Stimulated activated CD4-positive, alpha-beta T cell treated with anti-CD3 and anti-CD28 coated beads, Interleukin-15, amount 100 ng/mL, for 48 hours (primary cell): ENCODE results near the gene SYT17.
A peak's percentile ranks its signal among the peaks of the same experiment; 100 is the strongest.

ENCODE experiments used
- DNase-seq, 2 donors: peaks; one replicate each; pipeline ENCODE4 v3.0.0-alpha.2; 2020; ENCODE audit warnings: low read depth in 2 of 2

The SYT17 gene, protein sequence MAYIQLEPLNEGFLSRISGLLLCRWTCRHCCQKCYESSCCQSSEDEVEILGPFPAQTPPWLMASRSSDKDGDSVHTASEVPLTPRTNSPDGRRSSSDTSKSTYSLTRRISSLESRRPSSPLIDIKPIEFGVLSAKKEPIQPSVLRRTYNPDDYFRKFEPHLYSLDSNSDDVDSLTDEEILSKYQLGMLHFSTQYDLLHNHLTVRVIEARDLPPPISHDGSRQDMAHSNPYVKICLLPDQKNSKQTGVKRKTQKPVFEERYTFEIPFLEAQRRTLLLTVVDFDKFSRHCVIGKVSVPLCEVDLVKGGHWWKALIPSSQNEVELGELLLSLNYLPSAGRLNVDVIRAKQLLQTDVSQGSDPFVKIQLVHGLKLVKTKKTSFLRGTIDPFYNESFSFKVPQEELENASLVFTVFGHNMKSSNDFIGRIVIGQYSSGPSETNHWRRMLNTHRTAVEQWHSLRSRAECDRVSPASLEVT

DNA sequence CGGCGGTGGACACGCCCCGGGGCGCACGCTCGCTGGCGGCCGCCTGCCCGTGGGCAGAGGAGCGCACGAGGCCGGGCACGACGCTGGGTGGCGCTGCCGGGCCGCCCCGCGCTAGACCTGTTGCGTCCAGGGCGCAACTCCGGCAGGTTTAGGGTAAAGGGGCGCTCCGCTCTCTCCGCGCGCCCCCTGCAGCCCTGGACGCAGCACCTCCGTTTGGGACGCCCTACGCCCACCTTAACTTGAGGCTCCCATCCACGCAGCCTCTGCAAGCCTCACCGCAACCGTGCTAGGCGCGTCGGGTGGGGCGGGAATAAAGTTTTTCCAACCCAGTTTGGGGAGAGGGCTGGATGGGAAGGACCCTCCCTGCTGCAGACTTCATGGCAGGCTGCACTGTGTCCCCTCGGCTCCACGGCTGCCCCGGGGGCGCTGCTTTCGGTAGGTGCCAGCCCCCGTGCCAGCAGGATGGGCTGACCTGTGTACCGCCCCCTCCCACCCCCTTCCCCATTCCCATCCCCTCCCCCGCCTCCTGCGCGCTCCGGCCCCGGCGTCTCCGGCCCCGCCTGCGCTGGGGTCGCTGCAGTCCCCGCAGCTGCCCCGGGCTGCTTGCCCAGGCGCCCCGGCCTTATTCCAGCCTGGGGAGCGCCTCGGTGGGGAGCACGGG is at the start of gene SYT17:
Gene SYT17, plus strand, starts transcription at position 531 of the 661 bp plus-strand sequence. CDS start 407 bp downstream, outside the sequence.
- peak; percentile 15 to 43 for DNase-seq

DNA sequence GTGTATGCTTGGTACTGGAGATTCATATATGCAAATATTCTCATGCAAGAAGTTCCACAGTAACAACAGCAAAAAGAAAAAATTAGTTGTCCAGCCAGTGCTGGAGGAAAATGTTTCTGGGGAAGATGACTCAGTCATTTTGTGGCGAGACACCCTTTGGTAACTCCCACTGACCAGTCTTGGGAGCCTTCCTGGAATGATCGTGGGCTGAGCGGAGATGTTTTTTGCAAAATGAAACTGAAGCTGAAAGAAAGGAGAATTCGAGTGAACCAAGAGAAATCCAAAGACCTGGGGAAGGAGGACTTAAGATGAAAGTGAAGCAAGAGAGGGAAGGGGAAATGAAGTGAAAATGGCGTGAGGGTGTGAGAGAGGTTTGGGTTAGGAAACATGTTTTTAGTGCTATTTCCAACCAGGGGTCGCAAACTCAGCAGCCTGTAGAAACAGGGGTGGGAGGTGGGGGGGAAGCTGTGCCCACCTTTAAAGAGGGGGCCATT is 49.1 kb upstream of the SYT17 start:
- DNase-seq, result peak; percentile 34 to 36

DNA sequence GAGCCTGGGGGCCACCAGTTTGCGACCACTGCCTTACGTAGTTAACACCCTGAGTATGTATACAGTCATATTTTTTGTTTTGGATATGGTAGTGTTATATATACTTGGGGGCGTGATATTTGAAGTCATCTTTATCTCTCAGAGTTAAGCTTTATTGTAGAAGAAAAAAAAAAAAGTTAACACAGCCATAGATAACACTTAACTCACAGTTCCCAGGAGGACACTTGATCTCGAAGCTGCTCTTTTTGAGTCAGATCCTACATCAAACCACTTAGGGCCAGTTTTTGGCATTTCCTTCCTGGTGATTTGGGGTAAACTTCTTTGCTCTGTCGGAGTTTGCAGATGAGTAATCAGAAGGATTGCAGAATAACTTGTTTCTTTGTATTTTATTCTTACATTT is 48.5 kb upstream of the SYT17 start:
- DNase-seq, result no peak

DNA sequence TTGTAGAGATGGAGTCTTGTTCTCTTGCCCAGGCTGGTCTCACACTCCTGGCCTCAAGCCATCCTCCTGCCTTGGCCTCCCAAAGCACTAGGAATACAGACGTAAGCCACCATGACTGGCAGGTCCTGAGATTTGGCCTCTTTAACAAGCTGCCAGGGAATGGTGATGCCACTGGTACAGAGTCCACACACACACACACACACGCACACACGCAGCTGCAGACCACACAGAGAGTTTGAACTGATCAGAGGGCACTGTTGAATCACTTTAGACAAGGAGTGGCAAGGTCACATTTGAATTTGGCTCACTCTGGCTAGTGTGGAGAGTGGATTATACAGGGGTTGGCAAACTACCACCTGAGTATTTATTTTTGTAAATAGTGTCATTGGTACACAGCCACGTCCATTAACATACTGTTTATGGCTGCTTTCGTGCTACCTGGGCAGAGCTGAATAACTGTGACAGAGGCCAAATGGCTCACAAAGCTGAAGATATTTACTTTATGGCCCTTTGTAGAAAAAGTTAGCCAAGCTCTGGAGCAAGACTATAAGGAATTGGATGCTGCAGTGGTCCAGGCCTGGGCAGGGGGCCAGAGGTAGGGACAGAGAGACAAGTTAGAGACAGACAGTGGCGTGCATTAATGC is 44.4 kb upstream of the SYT17 start:
- DNase-seq, result no peak

DNA sequence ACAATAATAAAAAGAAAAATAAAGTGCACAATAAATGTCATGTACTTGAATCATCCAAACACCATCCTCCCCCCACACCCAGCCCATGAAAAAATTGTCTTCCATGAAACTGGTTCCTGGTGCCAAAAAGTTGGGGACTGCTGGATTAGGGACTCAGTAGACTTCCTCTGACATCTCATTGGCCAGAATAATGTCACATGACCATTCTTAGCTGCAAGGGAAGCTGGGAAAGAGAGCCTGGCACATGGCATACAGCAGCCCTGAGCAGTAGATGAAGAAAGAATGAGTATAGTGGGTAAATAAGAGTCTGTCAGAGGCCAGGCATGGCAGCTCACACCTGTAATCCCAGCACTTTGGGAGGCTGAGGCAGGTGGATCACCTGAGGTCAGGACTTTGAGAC is 41.7 kb upstream of the SYT17 start:
- no peak for DNase-seq

DNA sequence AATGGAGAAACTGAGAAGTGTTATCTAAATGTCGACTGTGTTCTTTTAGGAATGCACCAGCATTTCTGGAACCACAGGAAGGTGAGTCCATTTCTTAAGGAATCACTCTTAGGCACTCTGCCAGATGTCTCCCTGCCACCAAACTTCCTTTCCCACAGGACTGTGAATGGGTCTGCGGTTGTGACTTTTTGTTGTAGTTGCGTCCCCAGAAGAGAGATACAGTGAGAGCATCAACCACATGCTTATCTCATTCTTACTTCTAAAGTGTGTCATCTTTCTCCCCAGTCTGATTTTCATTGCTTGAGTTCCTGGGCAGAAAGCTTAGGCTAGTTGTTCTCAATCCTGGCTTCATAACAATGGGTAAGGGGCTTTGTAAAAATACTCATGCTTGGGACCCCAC is 40.8 kb upstream of the SYT17 start:
- no peak for DNase-seq

DNA sequence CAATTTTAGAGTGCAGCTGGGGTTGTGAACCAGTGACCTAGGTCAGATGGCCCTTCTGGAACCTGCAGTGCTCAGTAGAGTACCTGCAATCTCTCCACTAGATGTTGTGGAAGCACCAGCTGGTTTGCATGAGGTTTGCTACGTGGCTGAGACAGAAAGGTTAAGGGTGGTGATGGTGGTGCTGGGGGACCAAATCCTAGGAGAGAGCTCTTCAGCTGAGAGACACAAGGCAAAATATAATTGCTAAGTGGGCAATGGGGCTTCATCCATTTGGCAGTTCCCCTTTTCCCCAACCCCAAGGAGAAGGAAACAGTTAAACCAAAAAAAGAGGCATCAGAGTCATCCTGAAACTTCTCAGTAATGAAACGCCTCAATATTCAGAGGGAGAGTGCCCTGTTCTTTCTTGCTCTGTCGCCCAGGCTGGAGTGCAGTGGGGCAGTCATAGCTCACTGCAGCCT is 40.3 kb upstream of the SYT17 start:
- DNase-seq, result no peak

DNA sequence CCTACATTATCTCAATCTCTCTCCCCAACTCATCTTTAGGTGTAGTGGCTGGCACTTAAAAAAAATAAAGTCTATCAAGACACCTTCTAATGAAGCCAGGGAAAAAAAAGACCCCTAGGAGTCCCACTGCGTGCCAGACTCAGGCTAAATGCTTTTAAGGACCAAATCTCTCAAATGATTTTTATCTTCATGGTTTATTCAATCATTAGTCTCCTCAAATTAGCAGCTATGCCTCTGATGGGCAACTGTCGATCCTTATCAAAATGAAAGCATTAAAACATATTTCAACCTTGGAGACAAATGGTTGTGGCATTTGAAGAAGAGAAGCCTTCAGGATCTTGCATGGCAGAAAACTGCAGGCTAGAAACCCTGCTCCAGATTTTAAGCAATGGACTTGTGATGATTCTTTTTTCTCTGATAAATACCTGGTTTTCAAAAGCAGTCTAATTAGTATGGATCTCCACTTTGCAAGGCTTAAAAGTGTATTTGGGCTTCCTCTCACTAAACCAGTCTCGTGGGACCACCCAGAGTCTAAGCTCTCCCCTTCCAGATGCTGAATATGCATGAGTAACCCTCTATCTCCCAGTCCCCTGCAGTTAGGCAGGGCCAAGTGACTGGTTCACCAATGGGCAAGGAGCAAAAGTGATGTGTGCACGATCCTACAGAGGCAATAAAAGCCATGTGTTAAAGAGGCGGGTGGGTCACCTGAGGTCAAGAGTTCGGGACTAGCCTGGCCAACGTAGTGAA is 39.4 kb upstream of the SYT17 start:
- DNase-seq, result no peak

DNA sequence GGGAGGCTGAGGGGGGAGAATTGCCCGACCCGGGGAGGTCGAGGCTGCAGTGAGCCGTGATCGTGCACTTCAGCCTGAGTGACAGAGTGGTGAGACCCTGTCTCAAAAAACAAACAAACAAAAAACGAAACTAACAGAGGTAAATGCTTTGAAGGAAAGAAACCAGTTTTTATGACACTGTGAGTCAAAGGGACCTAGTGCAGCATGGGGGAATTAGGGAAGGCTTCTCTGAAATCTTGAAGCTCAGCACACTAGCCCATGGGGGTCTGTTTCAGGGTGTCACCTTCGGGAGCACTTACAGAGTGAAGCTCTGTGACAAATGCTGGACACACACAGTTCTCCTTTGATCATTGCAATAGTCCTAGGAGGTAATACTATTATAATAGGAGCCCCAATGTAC is 37.7 kb upstream of the SYT17 start:
- no peak for DNase-seq

DNA sequence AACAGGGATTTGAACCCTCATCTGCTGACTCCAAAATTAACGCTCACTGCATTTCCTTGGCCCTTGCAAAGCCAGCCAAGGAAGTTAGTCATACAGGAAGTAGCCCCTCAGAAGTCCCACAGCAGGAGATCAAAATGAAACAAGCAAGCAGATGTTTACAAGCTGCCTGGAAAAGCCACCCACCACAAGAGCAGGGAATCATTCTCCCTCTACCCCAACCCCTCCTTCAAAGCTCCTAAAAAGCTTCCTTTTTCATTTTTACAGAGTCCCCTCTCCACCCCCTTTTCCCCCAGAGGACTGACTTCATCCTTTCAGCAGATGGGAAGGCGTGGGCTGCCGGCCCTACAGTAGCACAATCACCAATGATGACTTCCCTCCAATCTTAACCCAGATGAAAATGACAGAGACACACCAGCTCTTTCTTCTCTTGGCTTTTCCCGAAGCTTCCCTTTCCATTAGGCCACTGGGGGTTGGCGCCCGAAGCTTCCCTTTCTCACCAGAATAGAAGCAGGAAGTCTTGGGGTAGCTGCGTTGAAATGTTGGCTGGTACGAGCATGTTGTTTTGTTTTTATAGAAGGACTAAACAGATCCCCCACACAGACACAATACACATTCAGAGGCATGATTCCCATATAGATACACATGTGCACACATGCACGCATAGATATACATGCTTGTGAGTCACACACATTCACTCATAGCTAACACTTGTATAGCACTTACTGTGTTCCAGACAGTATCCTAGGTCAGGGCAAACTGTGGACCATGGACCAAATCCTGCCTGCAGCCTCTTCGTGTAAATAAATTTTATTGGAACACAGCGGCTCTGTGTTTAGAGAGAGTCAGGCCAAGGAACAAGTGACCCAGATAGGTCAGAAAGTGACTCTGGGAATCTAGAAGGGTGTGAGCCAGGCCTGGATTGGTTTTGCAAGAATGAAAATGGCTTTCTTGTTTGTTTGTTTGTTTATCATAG is 36.9 kb upstream of the SYT17 start:
- no peak for DNase-seq

DNA sequence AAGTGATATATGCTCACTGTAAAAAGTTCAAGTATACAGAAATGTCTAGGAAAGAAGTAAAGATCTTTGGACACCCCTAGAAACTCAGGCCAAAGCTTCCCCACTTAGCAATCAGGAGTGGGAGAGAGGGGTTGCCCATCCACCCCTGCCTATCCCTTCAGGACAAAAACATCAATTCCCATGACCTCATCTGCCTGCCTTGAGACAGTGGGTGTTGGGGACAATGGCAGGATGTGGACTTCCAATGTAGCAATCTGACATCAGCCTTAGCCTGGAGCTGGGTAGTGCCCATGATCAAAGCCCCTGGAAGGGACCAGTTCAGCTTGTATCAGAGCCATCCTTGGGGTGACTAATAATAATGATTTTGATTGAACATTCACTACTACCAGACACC is 36.2 kb upstream of the SYT17 start:
- no peak for DNase-seq

DNA sequence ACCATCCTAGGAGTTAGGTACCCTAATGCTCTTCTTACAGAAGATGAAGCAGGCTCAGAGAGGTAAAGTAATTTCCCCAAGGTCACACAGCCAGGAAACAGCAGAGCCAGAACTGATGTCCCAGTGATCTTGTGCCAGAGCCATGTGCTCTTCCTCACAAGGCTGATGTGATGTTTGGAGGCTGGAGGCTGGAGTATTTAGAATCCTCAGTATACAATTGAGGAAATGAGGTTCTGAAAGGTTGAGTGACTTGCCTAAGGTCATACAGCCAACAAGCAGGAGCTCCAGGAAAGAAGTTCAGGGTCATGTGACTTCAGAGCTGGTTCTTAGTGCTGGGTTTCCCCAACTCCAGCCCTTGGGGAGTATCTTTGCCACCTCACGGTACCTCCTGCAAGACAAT is 35.8 kb upstream of the SYT17 start:
- DNase-seq, result no peak

DNA sequence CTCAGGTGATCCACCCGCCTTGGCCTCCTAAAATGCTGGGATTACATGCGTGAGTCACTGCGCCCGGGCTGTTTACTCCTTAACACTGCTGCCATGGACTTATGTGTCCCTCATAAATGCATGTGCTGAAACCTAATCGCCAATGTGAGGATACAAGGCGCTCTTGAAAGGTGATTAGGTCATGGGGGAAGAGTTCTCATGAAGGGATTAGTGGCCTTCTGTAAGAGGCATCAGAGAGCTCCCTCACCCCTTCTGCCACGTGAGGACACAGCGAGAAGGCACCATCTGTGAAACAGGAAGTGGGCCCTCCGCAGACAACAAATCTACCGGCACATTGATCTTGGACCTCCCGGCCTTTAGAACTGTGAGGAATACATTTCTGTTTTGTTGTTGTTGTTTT is 35.1 kb upstream of the SYT17 start:
- no peak for DNase-seq

DNA sequence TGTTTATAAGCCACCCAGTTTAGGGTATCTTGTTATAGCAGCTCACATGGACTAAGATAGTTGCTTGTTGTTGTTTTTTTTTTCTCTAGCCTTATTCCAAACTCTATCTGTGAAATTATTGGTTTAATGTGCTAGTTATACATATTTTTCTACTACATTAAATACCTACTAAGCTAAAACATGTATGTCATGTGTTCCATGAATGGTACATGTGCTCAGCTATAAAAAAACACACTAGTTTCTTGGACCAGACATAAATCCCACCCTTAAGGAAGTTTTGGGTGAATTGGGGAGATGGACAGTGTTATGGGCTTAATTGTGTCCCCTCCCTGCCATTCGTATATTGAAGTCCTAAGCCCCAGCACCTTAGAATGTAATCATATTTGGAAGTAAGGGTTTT is 34.4 kb upstream of the SYT17 start:
- no peak for DNase-seq

DNA sequence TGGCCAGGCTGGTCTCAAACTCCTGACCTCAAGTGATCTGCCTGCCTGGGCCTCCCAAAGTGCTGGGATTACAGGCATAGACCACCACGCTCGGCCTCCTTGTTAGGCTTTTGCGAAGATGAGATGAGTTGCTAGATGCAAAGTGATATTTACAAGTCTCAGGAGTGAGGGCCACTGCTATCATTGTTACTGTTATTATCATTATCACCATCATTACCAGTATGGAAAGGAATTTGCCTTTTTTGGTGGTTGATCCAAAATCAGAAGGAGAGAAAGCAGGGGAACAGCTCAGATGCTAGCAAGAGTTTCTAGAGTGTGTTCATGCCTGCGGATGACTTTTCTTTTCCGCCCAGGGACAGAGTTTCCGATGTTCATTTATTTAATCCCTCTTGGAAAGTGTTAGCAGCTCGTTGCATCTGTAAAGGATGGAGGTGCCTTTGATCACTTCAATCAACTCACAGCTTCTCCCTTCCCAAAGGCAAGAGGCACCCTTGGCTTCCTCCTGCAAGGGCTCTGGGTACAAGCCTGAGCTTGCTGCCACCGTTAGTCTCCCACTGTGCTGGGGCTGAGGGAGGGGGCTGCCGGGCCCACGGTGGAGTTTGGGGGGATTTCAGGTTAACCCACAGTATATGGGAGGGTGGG is 32.7 kb upstream of the SYT17 start:
- no peak for DNase-seq

DNA sequence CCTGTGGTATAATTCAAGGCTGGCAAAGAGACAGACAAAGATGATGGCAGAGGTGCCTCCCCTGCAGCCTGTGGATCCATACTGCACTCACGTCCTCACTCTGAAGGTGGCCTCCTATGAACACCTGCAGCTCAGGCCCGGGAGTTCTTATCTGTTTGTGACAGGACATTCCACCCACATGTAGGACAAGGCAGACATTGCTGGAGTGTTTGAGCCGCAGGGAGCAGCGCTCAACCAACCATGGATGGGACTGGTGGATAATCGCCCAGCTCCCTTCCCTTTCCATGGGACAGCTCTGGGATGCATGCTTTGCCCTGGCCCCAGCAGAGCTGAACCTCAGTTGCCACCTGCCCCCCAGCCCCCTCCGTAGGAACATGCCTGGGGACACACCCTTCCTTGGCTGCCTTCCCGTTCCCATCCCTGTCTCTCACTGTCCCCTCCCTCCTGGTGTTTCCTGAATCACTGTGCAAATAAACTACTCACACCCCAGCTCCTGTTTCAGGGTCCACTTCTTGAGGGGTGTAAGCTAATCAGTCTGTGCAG is 32.1 kb upstream of the SYT17 start:
- no peak for DNase-seq

DNA sequence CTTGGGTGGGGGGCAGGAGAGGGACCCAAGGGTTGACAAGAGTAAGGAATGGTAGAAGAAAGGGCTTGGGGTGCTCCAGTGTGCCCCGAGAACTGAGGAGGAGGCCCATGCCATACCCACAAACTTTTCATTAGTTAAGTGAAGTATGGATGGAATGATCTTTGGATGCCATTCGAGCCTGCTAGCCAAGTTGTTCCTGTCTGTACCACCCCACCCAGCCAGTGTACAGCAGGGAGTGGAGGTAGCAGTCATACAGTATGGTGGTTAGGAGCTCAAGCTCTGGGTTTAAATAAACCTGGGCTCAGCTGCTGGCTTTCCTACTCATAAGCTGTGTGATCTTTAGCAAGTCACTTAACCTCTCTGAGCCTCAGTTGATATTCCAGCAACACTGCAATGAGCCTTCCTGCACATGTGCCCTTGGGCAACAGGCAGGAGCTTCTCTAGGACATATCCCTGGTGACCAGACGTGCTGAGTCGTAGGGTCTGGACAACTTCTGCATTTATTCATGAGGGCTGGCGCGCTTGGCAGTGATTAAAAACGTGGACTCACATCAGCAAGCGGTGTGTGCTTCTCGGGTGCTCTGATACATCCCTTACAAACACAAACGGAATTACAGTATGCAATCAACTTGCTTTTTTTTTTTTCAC is 31.4 kb upstream of the SYT17 start:
- no peak for DNase-seq

DNA sequence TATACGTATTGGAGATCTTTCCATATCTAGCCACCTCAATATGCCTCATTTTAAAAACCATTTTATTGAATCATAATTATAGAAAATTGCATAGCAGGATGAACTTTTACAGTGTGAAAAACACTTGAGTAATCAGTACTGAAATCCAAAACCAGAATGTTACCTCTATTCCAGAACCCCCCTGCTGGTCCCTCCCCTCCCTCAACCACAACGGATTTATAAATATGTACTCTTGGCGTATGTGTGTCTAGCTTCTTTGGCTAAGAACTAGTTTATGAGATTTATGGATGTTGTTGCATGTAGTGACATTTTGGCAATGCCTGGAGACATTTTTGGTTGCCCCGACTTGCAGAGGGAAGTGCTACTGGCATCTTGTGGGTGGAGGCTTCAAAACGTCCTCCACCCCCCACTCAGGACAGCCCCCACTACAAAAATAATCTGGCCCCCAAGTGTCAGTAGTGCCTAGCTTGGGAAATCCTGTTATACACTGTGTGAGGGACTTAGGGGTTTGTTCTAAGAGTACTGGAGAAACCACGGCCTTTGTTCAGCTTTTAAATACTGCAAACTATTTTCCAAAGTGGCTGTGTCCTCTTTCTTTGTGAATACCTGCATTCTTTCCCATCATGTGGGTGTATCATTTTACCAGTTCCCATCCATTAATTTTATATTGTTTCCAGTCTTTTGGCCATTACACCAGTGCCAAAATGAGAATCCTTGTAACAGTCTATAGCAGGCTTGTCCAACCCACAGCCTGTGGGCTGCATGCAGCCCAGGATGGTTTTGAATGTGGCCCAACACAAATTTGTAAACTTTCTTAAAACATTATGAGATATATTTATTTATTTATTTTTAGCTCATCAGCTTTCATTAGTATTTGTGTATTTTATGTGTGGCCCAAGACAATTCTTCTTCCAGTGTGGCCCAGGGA is 30.6 kb upstream of the SYT17 start:
- DNase-seq, result no peak
